Loucy (cell line): ENCODE measurements around the gene DUSP6.

Experiments
- CTCF ChIP-seq: fragments of 200-600 bp; sonication (generic); conservative IDR thresholded peaks from 2 replicates; pipeline ENCODE4 v1.5.1; 2014; ENCODE audit warnings: mild to moderate bottlenecking, antibody characterized with exemption, low read length
- EZH2phosphoT487 ChIP-seq: fragments of 200-600 bp; IDR thresholded peaks from 2 replicates; pipeline ENCODE4 v1.6.1; 2018; ENCODE audit warnings: antibody characterized with exemption, mild to moderate bottlenecking, moderate library complexity, borderline replicate concordance

GRCh38 chr12:89307474-89308253 lies 44.6 kb downstream of the DUSP6 start:
- TF ChIP-seq CTCF (no peak), EZH2phosphoT487 (no peak)
